Panc1 (cell line): ENCODE data around the gene TXNDC11.

Experiments
- CTCF ChIP-seq: fragments of 450-650 bp; IDR thresholded peaks from 2 replicates; pipeline ENCODE4 v1.5.1; 2017; ENCODE audit warnings: mild to moderate bottlenecking
- POLR2AphosphoS5 ChIP-seq: IDR thresholded peaks from 2 replicates; pipeline ENCODE4 v1.6.1; 2012; ENCODE audit warnings: mild to moderate bottlenecking, low read depth, low read length, moderate library complexity
- REST ChIP-seq, 2 experiments: IDR thresholded peaks; 2 replicates each; pipeline ENCODE4 v1.6.1; 2011 to 2012; ENCODE audit warnings: low read depth in 2 of 2, control low read depth in 1 of 2, low read length in 1 of 2, mild to moderate bottlenecking in 1 of 2, moderate library complexity in 1 of 2; ENCODE audit not compliant: insufficient read depth in 1 of 2
- SIN3A ChIP-seq: IDR thresholded peaks from 2 replicates; pipeline ENCODE4 v1.6.1; 2012; ENCODE audit warnings: low read depth, mild to moderate bottlenecking, low read length, moderate library complexity, borderline replicate concordance; ENCODE audit not compliant: insufficient read depth
- TCF7L2 ChIP-seq: IDR thresholded peaks from 2 replicates; pipeline ENCODE4 v1.6.1; 2011; ENCODE audit warnings: mild to moderate bottlenecking, low read depth, low read length, inconsistent platforms

- TF ChIP-seq TCF7L2: no peak
- no peak for TF ChIP-seq CTCF
- TF ChIP-seq POLR2AphosphoS5: no peak
- no peak for TF ChIP-seq REST (IDR thresholded peaks at IDR 0.05; ENCODE audit: insufficient read depth in 1 of 2, low read depth in 2 of 2, low read length in 1 of 2)
- no peak for TF ChIP-seq SIN3A
Observed at GRCh38 chr16:11691235-11691634, 51.4 kb downstream of the TXNDC11 start.
